Activated CD4-positive, alpha-beta T cell treated with anti-CD3 and anti-CD28 coated beads, Interleukin-2, amount 50 U/mL, for 1 hour (primary cell): ENCODE results near the gene STEAP3.

Experiments used
- DNase-seq: peaks from one replicate; pipeline ENCODE4 v3.0.0-alpha.2; 2020

The STEAP3 gene

DNA sequence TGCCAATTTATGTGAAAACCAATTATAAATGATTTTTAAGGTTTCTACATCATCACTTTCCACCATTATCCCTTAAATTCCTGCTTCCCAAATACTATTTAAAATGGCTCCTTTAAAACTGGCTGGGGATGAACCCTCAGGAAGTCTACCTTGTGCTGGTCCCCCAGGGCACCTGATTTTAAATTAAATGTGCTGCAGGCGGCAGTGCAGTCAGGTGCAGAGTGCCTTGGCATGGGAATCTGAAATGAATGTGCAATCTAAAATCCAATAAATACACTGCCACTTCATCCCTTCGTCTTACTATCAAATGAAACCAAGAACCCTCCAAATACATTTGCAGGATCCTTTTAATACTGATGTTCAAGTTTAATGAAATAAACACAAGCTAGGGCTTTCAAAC, 81.2 kb downstream of the STEAP3 start:
- no peak for DNase-seq

- no peak for DNase-seq
Observed at GRCh38 chr2:119305497-119306195, 82.0 kb downstream of the STEAP3 start.

GRCh38 chr2:119306196-119306590, 82.6 kb downstream of the STEAP3 start:
- DNase-seq = no peak

GRCh38 chr2:119307419-119308140, 83.9 kb downstream of the STEAP3 start:
- DNase-seq = no peak

DNA sequence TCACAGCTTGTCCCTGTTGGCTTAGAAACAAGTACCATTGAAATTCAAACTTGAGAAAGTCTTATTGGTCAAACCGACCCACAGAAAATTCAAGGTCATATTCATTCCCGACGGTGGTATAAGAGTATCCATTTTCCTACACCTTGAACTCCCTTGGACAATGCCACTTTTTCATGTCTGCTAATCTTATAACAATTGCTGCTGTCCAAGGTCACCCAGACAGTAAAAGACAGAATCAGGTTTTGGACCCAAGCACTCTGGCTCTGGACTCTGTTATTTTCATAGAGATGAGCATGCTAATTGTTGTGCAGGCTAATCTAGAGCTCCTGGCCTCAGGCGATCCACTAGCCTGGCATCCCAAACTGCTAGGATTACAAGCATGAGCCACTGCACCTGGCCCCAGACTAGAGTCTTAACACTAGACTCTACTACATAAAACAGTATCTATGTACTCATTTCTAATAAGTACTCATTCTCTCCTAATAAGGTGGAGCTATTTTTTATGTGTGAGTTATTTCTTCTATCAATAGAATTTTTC, 85.2 kb downstream of the STEAP3 start:
- DNase-seq = no peak

DNA sequence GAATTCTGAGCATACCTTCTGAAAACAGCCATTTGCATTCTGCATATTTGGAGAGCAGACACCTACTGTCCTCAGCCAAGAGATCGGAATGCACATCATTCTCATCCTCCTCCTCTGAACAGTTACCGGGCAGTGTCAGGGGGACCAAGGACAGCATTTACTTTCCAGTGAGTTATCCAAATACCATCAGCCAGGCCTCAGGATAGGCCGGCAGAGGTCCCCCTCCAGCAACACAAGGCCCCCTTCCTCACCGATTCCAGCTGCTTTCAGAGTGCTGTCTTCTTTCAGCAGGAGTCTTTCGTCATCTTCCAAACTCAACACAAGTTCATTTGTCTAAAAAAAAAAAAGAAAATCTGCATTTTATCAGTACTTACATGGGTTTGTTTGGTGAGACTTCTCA, 87.7 kb downstream of the STEAP3 start:
- no peak for DNase-seq

DNA sequence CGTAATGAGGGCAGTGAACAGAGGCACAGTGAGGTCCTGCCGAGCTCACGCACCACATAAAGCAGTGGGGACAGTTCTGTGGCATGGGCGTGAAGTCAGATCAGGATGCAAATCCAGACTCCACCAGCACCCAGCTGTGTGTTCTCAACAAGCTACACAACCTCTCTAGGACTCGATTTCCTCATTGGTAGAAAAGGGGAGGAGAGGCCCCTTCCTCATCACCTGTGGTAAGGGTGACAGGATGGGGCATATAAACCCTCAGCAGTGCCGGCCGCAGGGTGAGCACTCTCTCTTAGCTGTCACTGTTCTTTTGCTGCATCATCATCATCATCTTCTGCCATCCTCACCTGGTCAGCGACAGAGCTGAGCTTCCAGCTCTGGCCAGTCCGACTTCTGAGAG, 88.2 kb downstream of the STEAP3 start:
- DNase-seq = no peak
